Left ventricle myocardium inferior (tissue), 1 donor: ENCODE results near the gene PCDHGA7. TPM values are rescaled to one million over a fixed set of nuclear protein-coding genes. Genes with fewer than 3 reads are reported as not detected.
"Not testable (repeated sequence)": the region's sequence is repeated elsewhere in the genome, so short reads cannot be mapped to it uniquely, and the experiment has no call there.

Experiments
- DNase-seq: peaks from one replicate; pipeline ENCODE4 v3.0.0-alpha.2; 2020
- H3K27ac ChIP-seq: fragments of 200-600 bp; replicated peaks from 2 replicates; pipeline ENCODE4 v1.8.0; 2021
- H3K27me3 ChIP-seq: fragments of 200-600 bp; 2 replicates; pipeline ENCODE4 v1.8.0; 2021; ENCODE audit warnings: low read depth
- H3K36me3 ChIP-seq: fragments of 200-600 bp; 2 replicates; pipeline ENCODE4 v1.8.0; 2021
- H3K4me1 ChIP-seq: fragments of 200-600 bp; 2 replicates; pipeline ENCODE4 v1.8.0; 2021
- H3K4me3 ChIP-seq: fragments of 200-600 bp; 2 replicates; pipeline ENCODE4 v1.8.0; 2021; ENCODE audit warnings: mild to moderate bottlenecking, moderate library complexity
- H3K9me3 ChIP-seq: fragments of 200-600 bp; replicated peaks from 2 replicates; pipeline ENCODE4 v1.8.0; 2021
- intact Hi-C: fragments of 100-400 bp; cut with micrococcal nuclease; formaldehyde crosslinking; loops from one replicate; pipeline ENCODE4 v1.11.0; 2022
- total RNA-seq: library from RNA; stranded (reverse); fragmentation: NEBNext Ultra II Directional; extraction: Animal tissue kit (Norgen Biotek cat#: 25700); gene quantifications from one replicate; pipeline ENCODE4 v1.2.1, GENCODE V29; 2021
- TF ChIP-seq, protein P1 (sequence below): fragments of 200-600 bp; IDR thresholded peaks from 2 replicates; pipeline ENCODE4 v1.8.0; 2021; ENCODE audit warnings: antibody characterized with exemption, mild to moderate bottlenecking, borderline replicate concordance
- donor health status: DM: no; HTN: yes; CAD: no; lungs with severe emphysema.

Gene PCDHGA7
- total RNA-seq, 1 donor from 2014 or later, result 5.8 TPM

DNA sequence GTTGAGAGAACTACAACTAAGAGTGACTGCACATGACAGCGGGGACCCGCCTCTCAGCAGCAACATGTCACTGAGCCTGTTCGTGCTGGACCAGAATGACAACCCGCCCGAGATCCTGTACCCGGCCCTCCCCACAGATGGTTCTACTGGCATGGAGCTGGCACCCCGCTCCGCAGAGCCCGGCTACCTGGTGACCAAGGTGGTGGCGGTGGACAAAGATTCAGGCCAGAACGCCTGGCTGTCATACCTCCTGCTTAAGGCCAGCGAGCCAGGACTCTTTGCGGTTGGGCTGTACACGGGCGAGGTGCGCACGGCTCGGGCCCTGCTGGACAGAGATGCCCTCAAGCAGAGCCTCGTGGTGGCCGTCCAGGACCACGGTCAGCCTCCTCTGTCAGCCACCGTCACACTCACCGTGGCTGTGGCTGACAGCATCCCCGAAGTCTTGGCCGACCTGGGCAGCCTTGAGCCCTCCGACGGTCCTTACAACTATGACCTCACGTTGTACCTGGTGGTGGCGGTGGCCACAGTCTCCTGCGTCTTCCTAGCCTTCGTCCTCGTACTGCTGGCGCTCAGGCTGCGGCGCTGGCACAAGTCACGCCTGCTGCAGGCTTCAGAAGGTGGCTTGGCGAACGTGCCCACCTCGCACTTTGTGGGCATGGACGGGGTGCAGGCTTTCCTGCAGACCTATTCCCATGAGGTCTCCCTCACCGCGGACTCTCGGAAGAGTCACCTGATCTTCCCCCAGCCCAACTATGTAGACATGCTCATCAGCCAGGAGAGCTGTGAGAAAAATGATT lies 2.1 kb downstream of the PCDHGA7 start:
- Histone ChIP-seq H3K36me3 (peaks cover 38% of the 10 kb centered on the region), H3K4me1 (peaks cover 11% of the 10 kb centered on the region), H3K27me3 (no peaks in the 10 kb centered on the region), H3K27ac (no peak overlapping the region), H3K4me3 (no peak overlapping the region), H3K9me3 (peaks cover 96% of the 10 kb centered on the region)
- TF ChIP-seq, protein P1, sequence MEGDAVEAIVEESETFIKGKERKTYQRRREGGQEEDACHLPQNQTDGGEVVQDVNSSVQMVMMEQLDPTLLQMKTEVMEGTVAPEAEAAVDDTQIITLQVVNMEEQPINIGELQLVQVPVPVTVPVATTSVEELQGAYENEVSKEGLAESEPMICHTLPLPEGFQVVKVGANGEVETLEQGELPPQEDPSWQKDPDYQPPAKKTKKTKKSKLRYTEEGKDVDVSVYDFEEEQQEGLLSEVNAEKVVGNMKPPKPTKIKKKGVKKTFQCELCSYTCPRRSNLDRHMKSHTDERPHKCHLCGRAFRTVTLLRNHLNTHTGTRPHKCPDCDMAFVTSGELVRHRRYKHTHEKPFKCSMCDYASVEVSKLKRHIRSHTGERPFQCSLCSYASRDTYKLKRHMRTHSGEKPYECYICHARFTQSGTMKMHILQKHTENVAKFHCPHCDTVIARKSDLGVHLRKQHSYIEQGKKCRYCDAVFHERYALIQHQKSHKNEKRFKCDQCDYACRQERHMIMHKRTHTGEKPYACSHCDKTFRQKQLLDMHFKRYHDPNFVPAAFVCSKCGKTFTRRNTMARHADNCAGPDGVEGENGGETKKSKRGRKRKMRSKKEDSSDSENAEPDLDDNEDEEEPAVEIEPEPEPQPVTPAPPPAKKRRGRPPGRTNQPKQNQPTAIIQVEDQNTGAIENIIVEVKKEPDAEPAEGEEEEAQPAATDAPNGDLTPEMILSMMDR, result no peak
- no peak for DNase-seq
- intact Hi-C loops, result no loop called here

DNA sequence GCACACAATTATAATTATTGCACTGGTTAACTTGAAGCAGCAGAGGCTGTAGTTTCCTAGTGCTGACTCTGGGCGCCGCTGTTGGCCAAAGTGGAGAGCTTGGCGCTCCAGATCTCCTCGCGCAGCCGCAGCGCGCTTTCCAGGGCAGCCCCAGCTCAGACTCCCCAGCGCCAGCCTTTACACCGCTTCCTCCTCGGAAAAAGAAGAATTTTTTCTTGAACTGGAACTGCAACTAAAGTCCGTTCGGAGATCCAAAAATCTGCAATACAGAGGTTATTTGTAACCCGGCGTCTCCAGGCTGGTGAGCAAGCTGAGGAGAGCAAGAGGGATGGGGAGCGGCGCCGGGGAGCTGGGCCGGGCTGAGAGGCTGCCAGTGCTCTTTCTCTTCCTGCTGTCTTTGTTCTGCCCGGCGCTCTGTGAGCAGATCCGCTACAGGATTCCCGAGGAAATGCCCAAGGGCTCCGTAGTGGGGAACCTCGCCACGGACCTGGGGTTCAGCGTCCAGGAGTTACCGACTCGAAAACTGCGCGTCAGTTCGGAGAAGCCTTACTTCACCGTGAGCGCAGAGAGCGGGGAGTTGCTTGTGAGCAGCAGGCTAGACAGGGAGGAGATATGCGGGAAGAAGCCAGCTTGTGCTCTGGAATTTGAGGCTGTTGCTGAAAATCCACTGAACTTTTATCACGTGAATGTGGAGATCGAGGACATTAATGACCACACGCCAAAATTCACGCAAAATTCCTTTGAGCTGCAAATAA lies 5.2 kb downstream of the PCDHGA7 start, which contains the start of gene PCDHGB4:
PCDHGB4 (plus strand) TSS at position 142 of the 755 bp plus-strand sequence; CDS start at position 329, 187 bp downstream.
- peak; percentile 42 for DNase-seq
- H3K27ac ChIP-seq, H3K27me3 ChIP-seq, intact Hi-C loops: not testable (repeated sequence)
- Histone ChIP-seq H3K9me3 (peaks cover 96% of the 10 kb centered on the region), H3K4me3 (peak within 1 kb of the TSS; percentile 55), H3K36me3 (peaks cover 33% of the 10 kb centered on the region), H3K4me1 (peaks cover 30% of the 10 kb centered on the region)
- TF ChIP-seq, protein P1, result peak; percentile 71

DNA sequence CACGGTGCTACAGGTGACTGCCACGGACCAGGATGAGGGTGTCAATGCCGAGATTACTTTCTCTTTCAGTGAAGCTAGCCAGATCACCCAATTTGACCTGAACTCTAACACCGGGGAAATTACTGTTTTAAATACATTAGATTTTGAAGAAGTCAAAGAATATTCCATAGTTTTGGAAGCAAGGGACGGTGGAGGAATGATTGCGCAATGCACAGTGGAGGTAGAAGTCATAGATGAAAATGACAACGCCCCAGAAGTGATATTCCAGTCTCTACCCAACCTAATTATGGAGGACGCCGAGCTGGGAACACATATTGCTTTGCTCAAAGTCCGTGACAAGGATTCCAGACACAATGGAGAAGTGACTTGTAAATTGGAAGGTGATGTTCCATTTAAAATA lies 6.1 kb downstream of the PCDHGA7 start:
- H3K27me3 ChIP-seq, result no peaks in the 10 kb centered on the region
- H3K9me3 ChIP-seq, result peaks cover 96% of the 10 kb centered on the region
- H3K36me3 ChIP-seq, result peaks cover 38% of the 10 kb centered on the region
- DNase-seq, result no peak
- H3K27ac ChIP-seq, result no peak overlapping the region
- TF ChIP-seq, protein P1, result no peak
- intact Hi-C loops, result no loop called here
- peaks cover 29% of the 10 kb centered on the region for H3K4me1 ChIP-seq
- H3K4me3 ChIP-seq, result no peak overlapping the region

DNA sequence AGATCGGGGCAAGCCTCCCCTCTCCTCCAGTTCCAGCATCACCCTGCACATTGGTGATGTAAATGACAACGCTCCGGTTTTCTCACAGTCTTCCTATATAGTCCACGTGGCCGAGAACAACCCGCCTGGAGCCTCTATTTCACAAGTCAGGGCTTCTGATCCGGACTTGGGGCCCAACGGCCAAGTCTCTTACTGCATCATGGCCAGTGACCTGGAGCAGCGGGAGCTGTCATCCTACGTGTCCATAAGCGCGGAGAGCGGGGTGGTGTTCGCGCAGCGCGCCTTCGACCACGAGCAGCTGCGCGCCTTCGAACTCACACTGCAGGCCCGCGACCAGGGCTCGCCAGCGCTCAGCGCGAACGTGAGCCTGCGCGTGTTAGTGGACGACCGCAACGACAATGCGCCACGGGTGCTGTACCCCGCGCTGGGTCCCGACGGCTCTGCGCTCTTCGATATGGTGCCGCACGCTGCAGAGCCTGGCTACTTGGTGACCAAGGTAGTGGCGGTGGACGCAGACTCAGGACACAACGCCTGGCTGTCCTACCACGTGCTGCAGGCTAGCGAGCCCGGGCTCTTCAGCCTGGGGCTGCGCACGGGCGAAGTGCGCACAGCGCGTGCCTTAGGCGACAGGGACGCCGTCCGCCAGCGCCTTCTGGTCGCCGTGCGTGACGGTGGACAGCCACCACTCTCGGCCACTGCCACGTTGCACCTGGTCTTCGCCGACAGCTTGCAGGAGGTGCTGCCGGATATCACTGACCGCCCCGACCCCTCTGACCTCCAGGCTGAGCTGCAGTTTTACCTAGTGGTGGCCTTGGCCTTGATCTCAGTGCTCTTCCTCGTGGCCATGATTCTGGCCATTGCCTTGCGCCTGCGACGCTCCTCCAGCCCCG lies 6.9 kb downstream of the PCDHGA7 start:
- no peak overlapping the region for H3K4me3 ChIP-seq
- H3K9me3 ChIP-seq, result peaks cover 96% of the 10 kb centered on the region

More for the DNA sequence above, 6.9 kb downstream of the PCDHGA7 start:
- TF ChIP-seq, protein P1, result no peak
- Histone ChIP-seq H3K4me1 (peaks cover 29% of the 10 kb centered on the region), H3K27me3 (no peaks in the 10 kb centered on the region), H3K36me3 (peaks cover 42% of the 10 kb centered on the region), H3K27ac (no peak overlapping the region)
- intact Hi-C loops, result no loop called here
- DNase-seq, result no peak
